22Rv1 (cell line): ENCODE results near the gene CAVIN2.

ENCODE experiments used
- CTCF ChIP-seq: fragments of 450-650 bp; IDR thresholded peaks from 2 replicates; pipeline ENCODE4 v1.5.1; 2017; ENCODE audit warnings: mild to moderate bottlenecking
- ZFX ChIP-seq: fragments of 450-650 bp; IDR thresholded peaks from 2 replicates; pipeline ENCODE4 v1.6.1; 2017; ENCODE audit warnings: antibody characterized with exemption, borderline replicate concordance

- TF ChIP-seq CTCF, result no peak
- no peak for TF ChIP-seq ZFX
These were observed 46.0 kb downstream of the CAVIN2 start for GRCh38 chr2:191800874-191801273.
